ENCODE measurements around the gene RASD1.
"Not testable (repeated sequence)": the region's sequence is repeated elsewhere in the genome, so short reads cannot be mapped to it uniquely, and the experiment has no call there.

Gene RASD1

DNA sequence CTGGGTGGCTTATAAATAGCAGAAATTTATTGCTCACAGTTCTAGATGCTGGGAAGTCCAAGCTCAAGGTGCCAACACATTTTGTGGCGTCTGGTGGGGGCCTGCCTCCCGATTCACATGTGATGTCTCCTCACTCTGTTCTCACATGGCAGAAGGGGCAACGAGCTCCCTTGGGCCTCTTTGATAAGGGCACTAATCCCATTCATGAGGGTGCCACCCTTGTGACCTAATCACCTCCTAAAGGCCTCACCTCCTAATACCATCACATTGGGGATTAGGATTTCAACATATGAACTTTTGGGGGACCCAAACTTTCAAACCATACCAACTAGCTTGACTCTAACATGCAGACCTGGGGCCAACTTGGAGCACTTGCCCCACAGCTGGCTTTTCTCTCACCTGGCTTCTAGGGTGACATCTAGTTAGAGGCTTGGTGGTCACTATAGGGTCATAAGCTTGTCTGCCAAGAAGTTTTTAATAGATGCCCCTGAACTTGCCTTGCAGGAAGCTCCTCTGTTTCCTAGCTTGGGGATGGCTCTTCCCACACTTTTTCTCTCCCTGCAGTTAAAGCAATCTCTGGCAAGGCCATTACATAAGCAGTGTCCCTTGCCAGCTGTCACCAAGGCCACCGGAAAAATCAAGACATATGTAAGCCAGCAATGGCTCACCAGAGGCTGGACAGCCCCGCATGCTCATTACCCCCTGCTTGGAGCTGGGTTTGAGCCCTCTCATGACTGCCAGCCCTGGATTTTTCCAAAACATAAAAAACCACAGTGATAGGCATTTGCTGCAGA lies 27.8 kb downstream of the RASD1 start:
- no peak for DNase-seq

DNA sequence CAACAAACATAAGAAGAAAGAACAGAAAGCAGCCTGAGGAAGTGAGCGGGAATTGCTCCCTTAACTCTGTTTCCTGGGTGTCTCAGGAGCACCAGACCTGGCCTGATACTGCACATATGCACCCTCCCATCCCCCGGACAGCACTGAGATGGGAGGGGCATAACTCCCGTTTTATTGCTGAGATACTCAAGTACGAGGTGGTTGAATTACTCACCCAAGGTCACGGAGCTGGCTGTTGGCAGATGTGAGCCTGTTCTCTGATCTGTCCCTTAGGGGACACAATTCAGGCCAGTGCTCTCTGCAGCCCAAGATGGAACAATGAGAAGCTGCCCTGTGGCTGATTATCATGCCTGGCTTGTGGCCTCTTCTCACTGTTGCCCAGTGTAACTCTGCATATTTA lies 28.5 kb downstream of the RASD1 start:
- no peak for DNase-seq

- DNase-seq: no peak
Measured at GRCh38 chr17:17467016-17467415, 29.2 kb downstream of the RASD1 start.

GRCh38 chr17:17466511-17466910 lies 29.7 kb downstream of the RASD1 start:
- no peak for DNase-seq

- DNase-seq: not testable (repeated sequence)
Measured at GRCh38 chr17:17465878-17466277, 30.3 kb downstream of the RASD1 start.

DNA sequence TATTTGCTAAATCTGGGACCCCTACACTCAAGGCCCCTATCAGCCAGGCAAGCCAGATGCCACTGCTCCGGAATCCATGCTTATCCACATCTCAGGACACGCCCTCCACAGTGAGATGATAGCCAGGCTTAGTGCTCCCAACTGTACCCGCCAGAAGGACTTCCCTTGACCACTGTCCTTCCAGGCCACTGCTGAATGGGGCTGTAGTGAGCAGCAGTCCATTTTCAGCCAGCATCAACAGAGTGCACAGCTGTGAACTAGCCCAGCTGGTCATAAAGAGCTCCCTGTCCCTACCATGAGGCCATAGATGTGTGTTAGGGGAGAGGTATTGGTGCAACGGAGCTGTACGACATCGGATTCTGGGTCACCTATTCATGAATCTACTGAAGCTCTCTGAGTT lies 32.4 kb downstream of the RASD1 start:
- DNase-seq: no peak

DNA sequence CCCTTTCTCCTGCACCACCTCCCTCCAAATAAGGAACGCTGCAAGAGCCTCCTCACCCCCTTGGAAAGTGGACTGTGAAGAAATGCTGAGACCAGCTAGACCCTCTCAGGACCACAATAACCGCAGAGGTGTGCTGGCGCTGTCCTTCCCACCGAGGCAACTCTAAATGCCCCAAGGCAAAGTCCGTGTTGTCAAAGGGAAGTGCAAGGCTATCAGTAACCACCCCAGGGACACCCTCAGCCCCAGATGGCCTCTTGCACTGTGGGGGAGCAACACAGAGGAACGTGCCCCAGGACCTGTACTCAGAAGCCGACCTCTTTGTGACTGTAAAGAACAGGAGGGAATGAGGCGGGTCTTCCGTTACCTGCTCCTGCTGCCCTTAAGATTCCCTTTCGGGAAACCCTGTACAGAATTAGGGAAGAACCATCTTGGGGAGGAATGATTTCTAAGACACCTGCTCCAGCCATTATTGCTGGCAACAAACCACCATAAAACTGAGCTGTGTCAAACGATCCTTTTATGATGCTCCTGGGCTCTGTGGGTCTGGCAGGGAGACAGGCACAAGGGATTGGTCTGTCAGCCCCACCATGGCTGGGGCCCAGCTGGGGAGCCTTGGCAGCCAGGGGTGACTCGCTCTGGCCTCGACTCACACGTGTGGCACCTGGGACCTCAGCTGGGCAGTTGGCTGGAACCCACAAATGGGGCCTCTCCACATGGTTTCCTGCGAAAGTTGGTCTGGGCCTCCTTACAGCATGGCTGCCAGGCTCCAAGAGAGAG lies 34.0 kb downstream of the RASD1 start:
- no peak for DNase-seq

DNA sequence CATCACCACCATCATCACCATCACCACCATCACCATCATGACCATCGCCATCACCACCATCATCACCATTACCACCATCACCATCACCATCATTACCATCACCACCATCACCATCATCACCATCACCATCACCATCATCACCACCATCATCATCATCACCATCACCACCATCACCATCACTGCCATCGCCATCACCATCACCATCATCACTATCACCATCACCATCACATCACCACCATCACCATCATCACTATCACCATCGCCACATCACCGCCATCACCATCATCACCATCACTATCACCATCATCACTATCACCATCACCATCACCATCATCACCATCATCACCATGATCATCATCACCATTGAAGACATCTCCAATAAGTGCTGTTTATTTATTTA lies 36.2 kb downstream of the RASD1 start:
- DNase-seq: no peak

GRCh38 chr17:17457680-17458079 lies 38.5 kb downstream of the RASD1 start:
- DNase-seq: no peak

DNA sequence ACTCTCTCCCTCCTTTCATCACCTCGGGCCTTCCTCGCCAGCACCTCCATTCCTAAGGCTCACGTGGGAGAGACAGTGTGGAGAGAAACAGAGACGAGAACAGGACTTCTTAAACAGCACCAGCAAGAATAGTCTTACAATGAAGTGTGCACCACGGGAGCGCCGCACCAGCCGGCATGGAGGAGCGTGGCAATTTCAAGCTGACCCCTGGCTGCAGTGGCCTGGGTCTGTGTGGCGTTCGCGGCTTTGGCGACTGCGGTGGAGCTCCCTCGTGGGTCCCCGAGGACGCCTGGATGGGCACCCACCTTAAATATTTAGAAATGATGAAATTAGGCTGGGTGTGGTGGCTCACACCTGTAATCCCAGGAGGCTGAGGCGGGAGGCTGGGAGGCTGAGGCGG lies 39.9 kb downstream of the RASD1 start:
- no peak for DNase-seq

DNA sequence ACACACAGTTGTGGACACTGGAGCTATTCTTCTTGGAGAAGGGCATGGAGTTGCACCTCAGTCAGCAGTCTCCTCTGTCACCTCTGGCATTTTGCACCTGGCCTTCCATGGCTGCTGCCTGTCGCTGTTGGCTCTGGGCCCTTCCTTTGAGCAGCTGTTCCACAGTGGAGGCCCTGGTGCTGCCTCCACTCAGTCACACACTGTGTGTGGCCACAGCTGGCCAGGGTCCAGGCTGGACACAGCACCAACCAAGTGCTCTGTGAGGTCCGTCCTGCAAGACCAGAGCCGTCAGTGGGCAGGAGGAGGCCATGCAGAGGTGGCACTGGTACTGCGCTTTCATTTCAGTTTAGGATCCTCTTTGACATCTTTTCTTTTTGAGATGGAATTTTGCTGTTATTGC lies 41.0 kb downstream of the RASD1 start:
- DNase-seq: no peak

DNA sequence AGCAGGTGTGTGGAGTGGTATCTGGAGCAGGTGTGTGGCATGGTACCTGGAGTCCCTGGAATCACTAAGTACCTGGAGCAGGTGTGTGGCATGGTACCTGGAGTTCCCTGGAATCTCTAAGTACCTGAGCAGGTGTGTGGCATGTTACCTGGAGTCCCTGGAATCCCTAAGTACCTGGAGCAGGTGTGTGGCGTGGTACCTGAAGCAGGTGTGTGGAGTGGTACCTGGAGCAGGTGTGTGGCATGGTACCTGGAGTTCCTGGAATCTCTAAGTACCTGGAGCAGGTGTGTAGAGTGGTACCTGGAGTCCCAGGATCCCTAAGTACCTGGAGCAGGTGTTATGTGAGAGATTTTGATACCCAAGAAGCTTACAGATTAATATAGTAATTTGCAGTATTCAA lies 41.5 kb downstream of the RASD1 start:
- DNase-seq: not testable (repeated sequence)

DNA sequence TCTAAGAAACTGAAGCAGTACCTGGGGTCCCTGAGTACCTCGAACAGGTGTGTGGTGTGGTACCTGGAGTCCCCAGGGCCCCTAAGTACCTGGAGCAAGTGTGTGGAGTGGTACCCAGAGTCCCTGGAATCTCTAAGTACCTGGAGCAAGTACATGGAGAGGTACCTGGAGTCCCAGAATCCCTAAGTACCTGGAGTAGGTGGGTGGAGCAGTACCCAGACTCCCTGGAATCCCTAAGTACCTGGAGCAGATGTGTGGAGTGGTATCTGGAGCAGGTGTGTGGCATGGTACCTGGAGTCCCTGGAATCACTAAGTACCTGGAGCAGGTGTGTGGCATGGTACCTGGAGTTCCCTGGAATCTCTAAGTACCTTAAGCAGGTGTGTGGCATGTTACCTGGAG lies 41.9 kb downstream of the RASD1 start:
- no peak for DNase-seq

DNA sequence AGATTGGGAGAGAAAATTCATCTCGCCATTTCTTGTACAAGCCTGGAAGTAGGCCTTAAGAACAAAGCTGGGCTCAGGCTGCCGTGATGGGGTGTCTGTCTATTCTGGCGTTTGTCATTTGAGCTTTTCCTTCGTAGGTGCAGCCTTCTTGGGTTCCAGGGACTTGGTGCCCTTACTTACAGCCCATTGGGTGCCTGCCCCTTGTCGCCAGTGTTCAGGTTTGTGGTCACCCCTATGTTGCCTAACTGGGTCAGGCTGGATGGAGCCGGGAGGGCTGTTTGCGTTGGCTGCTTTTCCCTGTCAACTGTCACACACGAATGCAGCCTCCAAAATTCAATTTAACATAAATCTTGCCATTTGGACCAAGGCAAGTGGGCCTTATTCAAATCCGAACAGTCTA lies 43.1 kb downstream of the RASD1 start:
- DNase-seq: no peak

- DNase-seq: no peak
Measured at GRCh38 chr17:17448723-17449122, 47.5 kb downstream of the RASD1 start.

DNA sequence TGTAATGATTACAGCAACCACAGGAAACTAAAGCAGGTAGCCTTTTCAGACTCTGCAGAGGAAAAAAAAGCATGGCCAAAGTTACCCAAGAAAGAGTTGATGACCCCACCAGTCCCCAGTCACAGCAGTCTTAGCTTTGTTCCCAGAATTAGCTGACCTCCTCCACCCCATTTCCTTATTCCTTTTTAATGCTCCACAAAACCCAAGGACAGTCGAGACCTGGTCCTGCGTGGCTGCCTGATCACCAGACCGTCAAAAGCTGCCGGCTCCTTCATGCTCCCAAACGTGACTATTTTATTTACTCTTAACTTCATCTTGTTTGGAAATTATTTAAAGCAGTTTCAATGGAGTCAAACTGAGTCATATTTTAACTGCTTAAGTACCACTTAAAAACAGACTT lies 48.1 kb downstream of the RASD1 start:
- no peak for DNase-seq

- DNase-seq: no peak
Measured at GRCh38 chr17:17447264-17447663, 48.9 kb downstream of the RASD1 start.

DNA sequence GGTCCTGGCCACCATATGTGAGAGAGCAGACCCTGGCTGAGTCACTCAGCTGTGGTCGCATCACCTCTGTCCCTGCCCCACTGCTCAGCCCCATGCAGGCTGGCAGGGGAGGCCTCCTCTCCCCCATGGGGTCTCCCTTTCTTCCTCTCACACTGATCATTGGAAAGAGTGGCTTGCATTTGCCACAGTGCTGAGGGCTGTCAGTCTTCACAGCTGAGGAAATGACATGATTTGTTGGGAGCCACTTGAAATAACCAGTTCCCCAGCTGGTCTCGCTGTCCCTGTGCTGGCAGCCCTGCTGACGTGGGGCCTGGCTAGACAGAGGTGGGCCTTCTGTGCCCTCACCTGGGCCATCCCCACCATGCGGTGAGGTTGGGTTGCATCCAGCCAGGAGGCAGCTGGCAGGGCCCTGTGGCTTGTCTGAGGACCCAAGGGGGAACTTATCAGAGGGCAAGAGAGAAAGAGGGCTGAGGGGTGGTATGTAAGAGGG lies 49.5 kb downstream of the RASD1 start:
- no peak for DNase-seq

GRCh38 chr17:17445925-17446665 lies 50.1 kb downstream of the RASD1 start:
- no peak for DNase-seq

GRCh38 chr17:17445296-17445924 lies 50.8 kb downstream of the RASD1 start:
- DNase-seq: no peak

Data from activated CD4-positive, CD25-positive, alpha-beta regulatory T cell (primary cell).